Tibial artery (tissue), 4 donors: ENCODE measurements around the gene PDCD10.

ENCODE experiments used
- DNase-seq, 2 donors: peaks; one replicate each; pipeline ENCODE4 v3.0.0-alpha.2; 2019
- H3K27ac ChIP-seq, 2 donors: fragments of 200-600 bp; sonication (generic) in 1 of 2; 1 replicate in 1 of 2; 2 replicates in 1 of 2; pipeline ENCODE4 v1.5.1; 2018 to 2019; ENCODE audit warnings: mild to moderate bottlenecking in 1 of 2
- H3K27me3 ChIP-seq, 2 donors: fragments of 200-600 bp; sonication (generic) in 1 of 2; one replicate each; pipeline versions ENCODE4 v1.5.1 to v1.6.0; 2016 to 2019
- H3K36me3 ChIP-seq, 3 donors: fragments of 200-600 bp; sonication (generic) in 2 of 3; one replicate each; pipeline ENCODE4 v1.5.1; 2016 to 2019; ENCODE audit warnings: mild to moderate bottlenecking in 2 of 3
- H3K4me1 ChIP-seq, 4 donors: fragments of 200-600 bp; sonication (generic) in 2 of 4; 1 replicate in 3 of 4; 2 replicates in 1 of 4; pipeline ENCODE4 v1.5.1; 2016 to 2019
- H3K4me3 ChIP-seq, 2 donors: fragments of 200-600 bp; sonication (generic) in 1 of 2; 1 replicate in 1 of 2; 2 replicates in 1 of 2; pipeline ENCODE4 v1.5.1; 2018 to 2019; ENCODE audit warnings: mild to moderate bottlenecking in 2 of 2
- H3K9me3 ChIP-seq, 3 donors: fragments of 200-600 bp; sonication (generic) in 1 of 3; one replicate each; pipeline ENCODE4 v1.5.1; 2016 to 2019
- intact Hi-C: fragments of 100-400 bp; cut with DNase I; formaldehyde crosslinking; loops from one replicate; pipeline ENCODE4 v1.15.0; 2023; ENCODE audit warnings: low total_unique reads
- TF ChIP-seq, protein P1 (sequence below), 2 experiments: fragments of 200-600 bp in 1 of 2; fragments of 450-650 bp in 1 of 2; IDR thresholded peaks; one replicate each; pipeline ENCODE4 v1.5.1; 2017 to 2019; ENCODE audit warnings: antibody characterized with exemption in 2 of 2, mild to moderate bottlenecking in 1 of 2, moderate library complexity in 1 of 2

PDCD10 gene

DNA sequence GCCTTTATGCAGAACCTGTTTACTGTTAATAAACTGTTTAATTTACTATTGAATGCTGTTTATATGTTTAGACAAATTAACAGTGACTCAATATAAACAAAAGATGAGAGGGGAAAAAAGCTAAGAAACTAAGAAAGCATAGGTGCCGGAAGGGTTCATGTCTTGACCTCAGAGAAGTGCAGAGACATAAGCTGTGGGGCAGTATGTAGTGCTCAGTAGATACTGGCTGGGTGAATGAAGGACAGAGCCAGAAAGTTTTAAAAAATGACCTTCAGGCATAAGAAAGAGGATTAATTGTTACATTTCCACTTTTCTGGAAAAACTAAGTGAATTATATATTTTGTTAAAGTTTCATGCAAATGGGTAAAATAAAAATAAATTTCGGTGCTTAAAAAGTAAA lies 15.0 kb upstream of the PDCD10 start:
- H3K27ac ChIP-seq: no peak overlapping the region
- no peaks in the 10 kb centered on the region for H3K27me3 ChIP-seq
- TF ChIP-seq, protein P1, sequence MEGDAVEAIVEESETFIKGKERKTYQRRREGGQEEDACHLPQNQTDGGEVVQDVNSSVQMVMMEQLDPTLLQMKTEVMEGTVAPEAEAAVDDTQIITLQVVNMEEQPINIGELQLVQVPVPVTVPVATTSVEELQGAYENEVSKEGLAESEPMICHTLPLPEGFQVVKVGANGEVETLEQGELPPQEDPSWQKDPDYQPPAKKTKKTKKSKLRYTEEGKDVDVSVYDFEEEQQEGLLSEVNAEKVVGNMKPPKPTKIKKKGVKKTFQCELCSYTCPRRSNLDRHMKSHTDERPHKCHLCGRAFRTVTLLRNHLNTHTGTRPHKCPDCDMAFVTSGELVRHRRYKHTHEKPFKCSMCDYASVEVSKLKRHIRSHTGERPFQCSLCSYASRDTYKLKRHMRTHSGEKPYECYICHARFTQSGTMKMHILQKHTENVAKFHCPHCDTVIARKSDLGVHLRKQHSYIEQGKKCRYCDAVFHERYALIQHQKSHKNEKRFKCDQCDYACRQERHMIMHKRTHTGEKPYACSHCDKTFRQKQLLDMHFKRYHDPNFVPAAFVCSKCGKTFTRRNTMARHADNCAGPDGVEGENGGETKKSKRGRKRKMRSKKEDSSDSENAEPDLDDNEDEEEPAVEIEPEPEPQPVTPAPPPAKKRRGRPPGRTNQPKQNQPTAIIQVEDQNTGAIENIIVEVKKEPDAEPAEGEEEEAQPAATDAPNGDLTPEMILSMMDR (IDR thresholded peaks at IDR 0.05): no peak
- no peak overlapping the region for H3K4me3 ChIP-seq
- intact Hi-C loops: no loop called here
- H3K4me1 ChIP-seq: no peaks in the 10 kb centered on the region
- no peak for DNase-seq
- no peaks in the 10 kb centered on the region for H3K9me3 ChIP-seq
- H3K36me3 ChIP-seq: no peaks in the 10 kb centered on the region

- intact Hi-C loops: no loop called here
- TF ChIP-seq, protein P1 (IDR thresholded peaks at IDR 0.05): no peak
- H3K9me3 ChIP-seq: no peaks in the 10 kb centered on the region
- no peak for DNase-seq
- no peak overlapping the region for H3K27ac ChIP-seq
- H3K4me3 ChIP-seq: no peak overlapping the region
- no peaks in the 10 kb centered on the region for H3K4me1 ChIP-seq
- H3K27me3 ChIP-seq: no peaks in the 10 kb centered on the region
- H3K36me3 ChIP-seq: no peaks in the 10 kb centered on the region
Measured at GRCh38 chr3:167749209-167749608, 14.5 kb upstream of the PDCD10 start.

DNA sequence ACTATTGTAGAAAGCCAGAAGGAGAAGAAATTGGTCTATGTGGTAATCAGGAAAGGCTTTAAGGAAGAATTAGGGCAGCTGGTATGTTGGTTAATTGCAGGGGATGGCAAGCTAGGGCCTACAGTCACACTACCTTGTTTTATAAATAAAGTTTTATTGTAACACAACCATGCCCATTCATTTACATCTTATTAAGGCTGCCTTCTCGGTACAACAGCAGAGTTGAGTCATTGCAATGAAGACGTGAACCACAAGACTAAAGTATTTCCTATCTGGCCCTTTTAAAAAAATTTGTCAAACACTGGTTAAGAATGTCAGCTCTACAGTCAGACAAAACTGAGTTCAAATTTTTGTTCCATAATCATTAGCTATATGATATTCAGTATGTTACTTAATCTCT lies 9.1 kb upstream of the PDCD10 start:
- no peak overlapping the region for H3K4me3 ChIP-seq
- no peak overlapping the region for H3K27ac ChIP-seq
- H3K36me3 ChIP-seq: no peaks in the 10 kb centered on the region
- no peak for DNase-seq
- H3K4me1 ChIP-seq: no peaks in the 10 kb centered on the region
- H3K9me3 ChIP-seq: no peaks in the 10 kb centered on the region
- H3K27me3 ChIP-seq: no peaks in the 10 kb centered on the region
- TF ChIP-seq, protein P1 (IDR thresholded peaks at IDR 0.05): no peak
- intact Hi-C loops: no loop called here

GRCh38 chr3:167742338-167742737 lies 7.6 kb upstream of the PDCD10 start:
- Histone ChIP-seq H3K4me3 (no peak overlapping the region), H3K9me3 (no peaks in the 10 kb centered on the region), H3K27me3 (no peaks in the 10 kb centered on the region), H3K36me3 (no peaks in the 10 kb centered on the region), H3K27ac (no peak overlapping the region), H3K4me1 (no peaks in the 10 kb centered on the region)
- DNase-seq: no peak
- intact Hi-C loops: no loop called here
- TF ChIP-seq, protein P1 (IDR thresholded peaks at IDR 0.05): no peak

GRCh38 chr3:167740961-167741587 lies 6.4 kb upstream of the PDCD10 start:
- DNase-seq: no peak
- Histone ChIP-seq H3K4me1 (peaks cover 0 to 9% (median 4%) of the 10 kb centered on the region in 4 donors), H3K27me3 (no peaks in the 10 kb centered on the region), H3K36me3 (no peaks in the 10 kb centered on the region), H3K9me3 (no peaks in the 10 kb centered on the region), H3K4me3 (no peak overlapping the region), H3K27ac (no peak overlapping the region)
- TF ChIP-seq, protein P1 (IDR thresholded peaks at IDR 0.05): no peak
- intact Hi-C loops: no loop called here
